Measurements from ENCODE around the gene P3H2. TPM values are rescaled to one million over a fixed set of nuclear protein-coding genes. Genes with fewer than 3 reads are reported as not detected.

Gene P3H2
- total RNA-seq, 1 donor from 2014 or later, result 19.8 TPM

DNA sequence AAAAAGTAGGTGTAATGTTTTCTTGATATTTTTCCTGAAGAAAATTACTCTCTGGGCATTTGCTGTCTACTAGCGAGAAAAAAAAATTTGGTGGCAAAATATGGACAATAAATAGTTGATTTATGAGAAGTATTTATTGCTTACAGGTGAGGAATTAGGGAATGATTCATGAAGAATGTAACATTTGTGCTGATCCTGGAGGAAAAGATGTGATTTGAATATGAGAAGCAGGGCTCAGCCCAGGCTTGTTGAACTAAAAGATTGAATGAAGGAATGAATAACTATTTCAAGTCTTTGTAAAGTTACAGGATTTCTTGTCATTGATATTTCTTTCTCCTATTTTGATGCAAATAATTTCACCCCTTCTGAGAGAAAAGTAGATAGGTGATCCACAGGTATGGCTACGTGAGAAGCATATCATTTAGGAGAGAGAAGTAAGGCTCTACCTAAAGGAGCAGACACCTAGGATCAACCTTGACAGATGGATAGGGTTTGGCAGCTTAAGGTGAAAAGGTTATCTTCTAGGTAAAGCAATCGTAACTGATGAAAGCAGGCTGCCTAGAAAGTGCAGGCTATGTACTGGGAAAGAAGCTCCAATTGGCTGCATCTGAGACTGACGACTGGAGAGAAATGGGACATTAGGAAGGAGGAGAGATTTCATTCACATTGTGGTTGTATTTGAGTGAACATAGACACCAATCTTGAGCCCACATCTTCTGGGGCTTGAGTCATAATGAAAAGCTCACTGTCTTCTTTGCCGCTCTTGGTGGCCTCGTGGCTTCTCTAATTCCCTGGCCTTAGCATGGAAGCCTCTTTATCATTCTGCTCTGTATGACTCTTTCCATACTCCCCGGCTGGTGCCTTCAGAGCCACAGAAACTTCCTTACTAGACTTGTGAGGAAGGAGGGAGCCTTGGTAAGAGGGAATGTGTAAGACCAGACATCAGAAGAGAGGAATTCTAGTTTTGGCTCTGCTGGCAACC lies 106.5 kb downstream of the P3H2 start:
- no peak overlapping the region for H3K27ac ChIP-seq (ENCODE audit: low read depth, low read length)
- H3K4me3 ChIP-seq (ENCODE audit: low read length in 3 of 3), result no peak overlapping the region
- H3K9ac ChIP-seq (ENCODE audit: low read depth in 1 of 3, low read length in 3 of 3), result no peak overlapping the region
- no peaks in the 10 kb centered on the region for H3K9me3 ChIP-seq (ENCODE audit: control insufficient read depth in 3 of 3, low read length in 3 of 3)
- no peaks in the 10 kb centered on the region for H3K4me1 ChIP-seq (ENCODE audit: control insufficient read depth in 3 of 3, insufficient read depth in 3 of 3, low read length in 3 of 3)
- H3K36me3 ChIP-seq (ENCODE audit: control insufficient read depth in 3 of 3, insufficient read depth in 3 of 3, low read length in 3 of 3), result no peaks in the 10 kb centered on the region
- H3K27me3 ChIP-seq (ENCODE audit: control insufficient read depth in 3 of 3, insufficient read depth in 3 of 3, low read length in 3 of 3), result no peaks in the 10 kb centered on the region

GRCh38 chr3:190012784-190013183 lies 107.9 kb downstream of the P3H2 start:
- H3K4me3 ChIP-seq (ENCODE audit: low read length in 3 of 3), result no peak overlapping the region
- H3K9ac ChIP-seq (ENCODE audit: low read depth in 1 of 3, low read length in 3 of 3), result no peak overlapping the region
- no peak overlapping the region for H3K27ac ChIP-seq (ENCODE audit: low read depth, low read length)

DNA sequence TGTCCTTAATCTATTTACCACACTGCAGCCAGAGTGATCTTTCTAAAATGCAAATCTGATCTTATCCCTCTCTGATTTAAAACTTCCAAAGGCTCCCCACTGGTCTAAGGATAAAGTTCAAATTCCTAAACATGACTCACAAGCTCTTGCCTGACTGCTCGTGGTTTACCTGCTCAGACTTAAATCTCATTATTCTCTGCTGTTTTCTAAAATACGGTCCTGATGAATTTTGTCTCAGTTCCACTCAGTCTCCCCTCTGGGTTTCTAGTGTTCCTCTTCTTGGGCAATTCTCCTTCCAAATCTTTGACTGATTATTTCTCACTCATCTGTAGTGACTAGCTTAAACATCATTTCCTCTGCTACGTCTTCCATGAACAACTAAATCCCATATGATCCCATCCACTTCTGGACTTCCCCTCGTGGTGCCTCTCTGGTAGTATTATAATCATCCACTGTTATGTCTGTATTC lies 108.3 kb downstream of the P3H2 start:
- H3K9me3 ChIP-seq (ENCODE audit: control insufficient read depth in 3 of 3, low read length in 3 of 3), result no peaks in the 10 kb centered on the region
- H3K4me1 ChIP-seq (ENCODE audit: control insufficient read depth in 3 of 3, insufficient read depth in 3 of 3, low read length in 3 of 3), result no peaks in the 10 kb centered on the region
- H3K27me3 ChIP-seq (ENCODE audit: control insufficient read depth in 3 of 3, insufficient read depth in 3 of 3, low read length in 3 of 3), result no peaks in the 10 kb centered on the region
- no peak overlapping the region for H3K27ac ChIP-seq (ENCODE audit: low read depth, low read length)
- H3K4me3 ChIP-seq (ENCODE audit: low read length in 3 of 3), result no peak overlapping the region
- H3K36me3 ChIP-seq (ENCODE audit: control insufficient read depth in 3 of 3, insufficient read depth in 3 of 3, low read length in 3 of 3), result no peaks in the 10 kb centered on the region
- no peak overlapping the region for H3K9ac ChIP-seq (ENCODE audit: low read depth in 1 of 3, low read length in 3 of 3)

More at GRCh38 chr3:190012784-190013183, 107.9 kb downstream of the P3H2 start:
- H3K36me3 ChIP-seq (ENCODE audit: control insufficient read depth in 3 of 3, insufficient read depth in 3 of 3, low read length in 3 of 3), result no peaks in the 10 kb centered on the region
- no peaks in the 10 kb centered on the region for H3K27me3 ChIP-seq (ENCODE audit: control insufficient read depth in 3 of 3, insufficient read depth in 3 of 3, low read length in 3 of 3)
- no peaks in the 10 kb centered on the region for H3K4me1 ChIP-seq (ENCODE audit: control insufficient read depth in 3 of 3, insufficient read depth in 3 of 3, low read length in 3 of 3)
- H3K9me3 ChIP-seq (ENCODE audit: control insufficient read depth in 3 of 3, low read length in 3 of 3), result no peaks in the 10 kb centered on the region

- Histone ChIP-seq H3K9me3 (ENCODE audit: control insufficient read depth in 3 of 3, low read length in 3 of 3) (no peaks in the 10 kb centered on the region), H3K9ac (ENCODE audit: low read depth in 1 of 3, low read length in 3 of 3) (no peak overlapping the region), H3K36me3 (ENCODE audit: control insufficient read depth in 3 of 3, insufficient read depth in 3 of 3, low read length in 3 of 3) (no peaks in the 10 kb centered on the region), H3K4me1 (ENCODE audit: control insufficient read depth in 3 of 3, insufficient read depth in 3 of 3, low read length in 3 of 3) (no peaks in the 10 kb centered on the region), H3K27me3 (ENCODE audit: control insufficient read depth in 3 of 3, insufficient read depth in 3 of 3, low read length in 3 of 3) (no peaks in the 10 kb centered on the region), H3K4me3 (ENCODE audit: low read length in 3 of 3) (no peak overlapping the region), H3K27ac (ENCODE audit: low read depth, low read length) (no peak overlapping the region)
Measured at GRCh38 chr3:190010486-190010885, 110.2 kb downstream of the P3H2 start.

DNA sequence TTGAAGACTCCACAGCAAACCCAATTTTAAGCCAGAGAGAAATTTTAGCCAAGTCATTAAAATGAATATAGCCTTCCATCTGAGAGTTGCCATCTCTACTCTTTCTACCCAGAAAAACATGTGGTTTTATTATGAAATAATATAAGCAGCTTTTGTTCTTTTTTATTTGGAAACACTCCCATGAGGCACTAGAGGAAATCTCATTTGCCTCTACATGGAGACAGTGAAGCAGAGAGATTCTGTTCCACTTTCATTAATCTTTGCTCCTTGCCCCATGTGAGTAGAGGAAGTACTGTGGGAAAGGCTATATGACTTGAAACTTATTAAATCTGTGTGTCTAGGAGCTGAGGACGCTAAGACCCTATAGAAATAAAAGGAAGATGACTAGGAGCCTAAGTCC lies 111.1 kb downstream of the P3H2 start:
- no peaks in the 10 kb centered on the region for H3K27me3 ChIP-seq (ENCODE audit: control insufficient read depth in 3 of 3, insufficient read depth in 3 of 3, low read length in 3 of 3)
- H3K9me3 ChIP-seq (ENCODE audit: control insufficient read depth in 3 of 3, low read length in 3 of 3), result no peaks in the 10 kb centered on the region
- H3K9ac ChIP-seq (ENCODE audit: low read depth in 1 of 3, low read length in 3 of 3), result no peak overlapping the region
- no peaks in the 10 kb centered on the region for H3K36me3 ChIP-seq (ENCODE audit: control insufficient read depth in 3 of 3, insufficient read depth in 3 of 3, low read length in 3 of 3)
- no peaks in the 10 kb centered on the region for H3K4me1 ChIP-seq (ENCODE audit: control insufficient read depth in 3 of 3, insufficient read depth in 3 of 3, low read length in 3 of 3)
- H3K27ac ChIP-seq (ENCODE audit: low read depth, low read length), result no peak overlapping the region
- no peak overlapping the region for H3K4me3 ChIP-seq (ENCODE audit: low read length in 3 of 3)

GRCh38 chr3:190008432-190008831 lies 112.3 kb downstream of the P3H2 start:
- Histone ChIP-seq H3K27ac (ENCODE audit: low read depth, low read length) (no peak overlapping the region), H3K4me1 (ENCODE audit: control insufficient read depth in 3 of 3, insufficient read depth in 3 of 3, low read length in 3 of 3) (no peaks in the 10 kb centered on the region)

GRCh38 chr3:190005343-190006113 lies 115.2 kb downstream of the P3H2 start:
- no peak overlapping the region for H3K9ac ChIP-seq (ENCODE audit: low read depth in 1 of 3, low read length in 3 of 3)
- peaks cover 0 to 3% (median 0%) of the 10 kb centered on the region in 3 donors for H3K4me1 ChIP-seq (ENCODE audit: control insufficient read depth in 3 of 3, insufficient read depth in 3 of 3, low read length in 3 of 3)
- no peak overlapping the region for H3K4me3 ChIP-seq (ENCODE audit: low read length in 3 of 3)
- no peaks in the 10 kb centered on the region for H3K9me3 ChIP-seq (ENCODE audit: control insufficient read depth in 3 of 3, low read length in 3 of 3)
- H3K27ac ChIP-seq (ENCODE audit: low read depth, low read length), result no peak overlapping the region
- no peaks in the 10 kb centered on the region for H3K36me3 ChIP-seq (ENCODE audit: control insufficient read depth in 3 of 3, insufficient read depth in 3 of 3, low read length in 3 of 3)
- no peaks in the 10 kb centered on the region for H3K27me3 ChIP-seq (ENCODE audit: control insufficient read depth in 3 of 3, insufficient read depth in 3 of 3, low read length in 3 of 3)

More at GRCh38 chr3:190008432-190008831, 112.3 kb downstream of the P3H2 start:
- no peaks in the 10 kb centered on the region for H3K9me3 ChIP-seq (ENCODE audit: control insufficient read depth in 3 of 3, low read length in 3 of 3)
- H3K27me3 ChIP-seq (ENCODE audit: control insufficient read depth in 3 of 3, insufficient read depth in 3 of 3, low read length in 3 of 3), result no peaks in the 10 kb centered on the region
- H3K4me3 ChIP-seq (ENCODE audit: low read length in 3 of 3), result no peak overlapping the region
- no peaks in the 10 kb centered on the region for H3K36me3 ChIP-seq (ENCODE audit: control insufficient read depth in 3 of 3, insufficient read depth in 3 of 3, low read length in 3 of 3)
- H3K9ac ChIP-seq (ENCODE audit: low read depth in 1 of 3, low read length in 3 of 3), result no peak overlapping the region

DNA sequence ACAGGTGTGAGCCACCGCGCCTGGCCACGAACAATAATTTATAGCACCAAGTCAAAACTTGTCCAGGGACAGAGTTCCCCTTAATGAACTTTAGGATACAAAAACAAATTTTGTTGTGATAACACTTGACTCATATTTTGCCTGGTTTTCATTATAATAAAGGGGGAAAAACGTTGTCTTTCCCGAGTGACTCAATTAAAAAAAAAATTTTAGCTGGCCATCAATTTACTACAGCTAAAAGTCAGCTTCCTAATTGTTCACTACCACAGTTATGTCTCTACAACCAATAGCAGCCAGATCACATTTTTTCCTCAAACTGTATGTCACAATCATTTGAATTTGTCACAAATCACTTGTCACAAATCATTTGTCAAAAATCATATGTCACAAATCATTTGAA lies 116.0 kb downstream of the P3H2 start:
- Histone ChIP-seq H3K4me3 (ENCODE audit: low read length in 3 of 3) (no peak overlapping the region), H3K9ac (ENCODE audit: low read depth in 1 of 3, low read length in 3 of 3) (no peak overlapping the region), H3K4me1 (ENCODE audit: control insufficient read depth in 3 of 3, insufficient read depth in 3 of 3, low read length in 3 of 3) (peaks cover 0 to 3% (median 0%) of the 10 kb centered on the region in 3 donors), H3K36me3 (ENCODE audit: control insufficient read depth in 3 of 3, insufficient read depth in 3 of 3, low read length in 3 of 3) (no peaks in the 10 kb centered on the region), H3K27me3 (ENCODE audit: control insufficient read depth in 3 of 3, insufficient read depth in 3 of 3, low read length in 3 of 3) (no peaks in the 10 kb centered on the region), H3K27ac (ENCODE audit: low read depth, low read length) (no peak overlapping the region), H3K9me3 (ENCODE audit: control insufficient read depth in 3 of 3, low read length in 3 of 3) (no peaks in the 10 kb centered on the region)

- Histone ChIP-seq H3K4me1 (ENCODE audit: control insufficient read depth in 3 of 3, insufficient read depth in 3 of 3, low read length in 3 of 3) (peaks cover 0 to 3% (median 0%) of the 10 kb centered on the region in 3 donors), H3K27ac (ENCODE audit: low read depth, low read length) (no peak overlapping the region), H3K4me3 (ENCODE audit: low read length in 3 of 3) (no peak overlapping the region), H3K36me3 (ENCODE audit: control insufficient read depth in 3 of 3, insufficient read depth in 3 of 3, low read length in 3 of 3) (no peaks in the 10 kb centered on the region), H3K9me3 (ENCODE audit: control insufficient read depth in 3 of 3, low read length in 3 of 3) (no peaks in the 10 kb centered on the region), H3K9ac (ENCODE audit: low read depth in 1 of 3, low read length in 3 of 3) (no peak overlapping the region), H3K27me3 (ENCODE audit: control insufficient read depth in 3 of 3, insufficient read depth in 3 of 3, low read length in 3 of 3) (no peaks in the 10 kb centered on the region)
Measured at GRCh38 chr3:190003681-190004123, 117.0 kb downstream of the P3H2 start.

DNA sequence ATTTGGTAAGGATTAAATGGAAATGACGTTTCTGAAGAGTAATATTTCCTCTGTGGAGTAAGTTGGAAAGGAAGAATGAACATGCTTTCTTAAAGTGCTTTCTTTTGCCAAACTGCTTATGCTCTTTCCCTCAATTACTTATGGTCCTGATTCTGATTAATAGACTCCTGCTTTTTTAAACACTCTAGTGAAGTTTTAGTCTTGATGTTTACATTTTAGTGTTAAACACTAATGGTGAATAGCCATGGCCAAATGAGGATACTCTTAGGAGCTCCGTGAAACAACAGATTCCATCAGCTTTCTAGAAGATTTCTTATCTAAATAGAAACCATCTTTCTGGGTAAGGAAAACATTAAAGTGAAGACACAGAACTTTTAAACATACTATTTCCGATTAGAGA lies 117.6 kb downstream of the P3H2 start:
- Histone ChIP-seq H3K4me3 (ENCODE audit: low read length in 3 of 3) (no peak overlapping the region), H3K36me3 (ENCODE audit: control insufficient read depth in 3 of 3, insufficient read depth in 3 of 3, low read length in 3 of 3) (no peaks in the 10 kb centered on the region), H3K9ac (ENCODE audit: low read depth in 1 of 3, low read length in 3 of 3) (no peak overlapping the region), H3K27me3 (ENCODE audit: control insufficient read depth in 3 of 3, insufficient read depth in 3 of 3, low read length in 3 of 3) (no peaks in the 10 kb centered on the region), H3K4me1 (ENCODE audit: control insufficient read depth in 3 of 3, insufficient read depth in 3 of 3, low read length in 3 of 3) (peaks cover 0 to 3% (median 0%) of the 10 kb centered on the region in 3 donors), H3K27ac (ENCODE audit: low read depth, low read length) (no peak overlapping the region), H3K9me3 (ENCODE audit: control insufficient read depth in 3 of 3, low read length in 3 of 3) (no peaks in the 10 kb centered on the region)

All from skeletal muscle tissue (tissue), 4 donors.